Stimulated activated CD8-positive, alpha-beta memory T cell treated with anti-CD3 and anti-CD28 coated beads, Interleukin-15, amount 100 ng/mL, for 4 hours (primary cell): ENCODE data around the gene CNTNAP3B.
"Not testable (repeated sequence)": the region's sequence is repeated elsewhere in the genome, so short reads cannot be mapped to it uniquely, and the experiment has no call there.

Source experiments
- DNase-seq, 2 donors: peaks; one replicate each; pipeline ENCODE4 v3.0.0-alpha.2; 2020; ENCODE audit warnings: low read depth in 2 of 2

The CNTNAP3B gene

DNA sequence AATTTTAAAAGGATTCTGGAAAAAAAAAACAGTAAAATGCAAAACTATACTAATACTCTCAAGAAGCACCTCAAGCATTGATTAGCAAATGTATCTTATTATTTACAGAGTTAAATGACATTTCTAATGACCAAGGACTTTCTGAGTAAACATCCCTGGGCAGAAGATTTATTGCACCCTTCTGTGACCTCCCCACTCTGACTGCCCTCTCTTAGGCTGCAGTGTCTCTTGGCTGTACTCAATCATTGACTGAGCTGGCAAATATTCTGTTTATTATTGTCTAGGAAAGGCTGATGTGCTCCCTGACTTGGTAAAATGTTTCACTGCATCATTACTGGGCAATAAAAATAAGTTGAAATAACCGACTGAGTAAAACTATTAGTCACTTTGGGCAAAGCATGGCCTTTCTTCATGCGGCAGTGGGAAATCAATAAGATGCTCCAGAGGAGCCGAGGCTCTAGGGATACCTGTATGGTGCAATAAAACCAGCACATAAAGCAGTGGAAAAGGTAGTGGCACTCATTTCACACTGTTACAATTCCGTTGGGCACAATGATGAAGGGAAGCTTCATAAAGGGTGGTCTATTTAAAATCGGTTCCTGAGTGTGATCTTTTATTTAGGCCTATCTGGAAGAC is 151.1 kb downstream of the CNTNAP3B start:
- DNase-seq, result not testable (repeated sequence)

DNA sequence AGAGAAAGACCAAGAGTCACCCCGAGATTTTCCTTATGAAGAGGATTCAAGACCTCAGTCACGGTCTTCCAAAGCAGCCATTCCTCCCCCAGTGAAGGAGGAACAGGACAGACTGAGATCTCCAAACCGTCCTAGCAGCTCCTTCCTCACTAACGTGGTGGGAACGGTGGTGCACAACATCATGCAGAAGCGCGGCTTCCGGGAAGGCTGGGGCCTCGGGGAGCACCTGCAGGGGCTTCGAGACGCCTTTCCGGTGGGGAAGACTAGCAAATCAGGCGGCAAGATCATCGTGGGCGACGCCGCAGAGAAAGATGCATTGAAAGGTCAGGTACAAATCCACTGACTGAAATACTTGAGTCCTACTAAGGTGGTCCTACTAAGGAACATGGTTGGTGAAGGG is 154.3 kb downstream of the CNTNAP3B start:
- DNase-seq, result not testable (repeated sequence)

DNA sequence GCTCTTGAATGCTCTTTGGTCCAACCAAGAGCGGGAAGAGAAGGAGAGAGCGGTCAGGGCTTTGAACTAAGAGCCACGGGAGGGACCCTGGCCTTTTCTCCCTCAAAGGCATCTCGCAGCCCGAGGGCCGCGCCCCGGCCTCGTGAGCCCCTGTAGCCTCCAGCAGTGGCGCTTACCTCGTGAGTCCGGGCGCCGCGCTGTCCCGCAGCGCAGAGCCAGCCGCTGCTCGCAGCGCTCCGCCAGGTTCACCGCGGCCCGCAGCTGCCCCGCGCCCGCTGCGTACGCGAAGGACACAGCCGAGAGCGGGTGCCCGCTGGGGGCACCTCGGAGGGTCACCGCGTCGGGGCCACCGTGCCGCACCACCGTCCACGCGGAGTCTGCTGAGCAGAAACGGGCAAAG is 176.2 kb downstream of the CNTNAP3B start:
- DNase-seq, result not testable (repeated sequence)

DNA sequence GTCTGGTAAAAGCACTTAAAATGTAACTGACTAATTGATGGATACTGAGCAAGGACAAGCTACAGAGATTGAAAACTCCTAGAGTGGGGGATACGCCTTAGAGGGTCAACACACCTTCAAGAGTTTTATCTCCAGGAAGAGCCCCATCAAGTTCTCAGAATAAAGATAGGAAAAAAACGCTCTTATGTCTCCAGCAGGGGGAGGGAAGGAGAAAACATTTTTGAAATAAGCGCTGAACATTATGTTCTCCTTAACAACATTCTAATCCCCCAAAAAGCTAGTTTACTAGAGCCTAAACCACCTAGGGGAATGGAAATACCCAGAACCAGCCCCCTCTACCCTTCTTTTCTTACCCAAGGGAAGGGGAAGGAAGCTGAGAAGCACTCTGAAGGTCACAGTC is 187.5 kb downstream of the CNTNAP3B start:
- DNase-seq, result not testable (repeated sequence)

DNA sequence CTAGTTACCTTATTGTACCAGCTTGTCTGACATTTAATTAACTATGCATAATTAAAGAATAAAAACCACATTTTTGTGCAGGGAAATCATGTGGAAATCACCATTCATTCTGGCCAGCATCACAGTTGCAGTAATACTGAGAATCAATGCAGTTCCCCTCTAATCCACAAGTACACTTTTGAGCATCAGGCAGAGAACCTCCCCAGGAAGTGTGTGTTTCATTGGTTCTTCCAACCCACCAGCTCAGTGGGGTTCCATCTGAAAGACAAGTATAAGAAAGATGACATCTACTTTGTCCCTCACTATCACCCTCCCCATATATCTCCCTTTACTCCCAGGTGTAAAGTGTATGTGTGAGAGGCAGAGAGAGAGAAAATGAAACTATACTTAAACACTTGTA is 191.1 kb downstream of the CNTNAP3B start:
- not testable (repeated sequence) for DNase-seq

DNA sequence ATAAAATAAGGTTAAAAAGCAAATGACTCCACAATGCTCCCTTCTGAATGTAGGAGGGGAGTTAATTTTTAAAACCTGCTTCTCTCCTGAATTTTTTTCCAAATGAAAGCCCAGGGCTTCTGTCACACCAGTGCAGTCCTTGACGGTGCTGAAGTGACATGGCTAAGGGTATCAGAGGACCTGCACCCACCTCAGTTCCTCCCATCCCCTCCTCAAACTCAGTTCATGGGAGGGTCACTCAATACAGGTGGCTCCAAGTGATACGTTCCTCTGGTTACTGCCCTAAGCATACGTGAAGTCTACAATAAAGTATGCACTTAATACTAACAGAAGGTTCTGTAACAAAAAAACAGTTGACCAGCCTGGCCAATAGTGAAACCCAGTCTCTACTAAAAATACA is 193.5 kb downstream of the CNTNAP3B start:
- not testable (repeated sequence) for DNase-seq

DNA sequence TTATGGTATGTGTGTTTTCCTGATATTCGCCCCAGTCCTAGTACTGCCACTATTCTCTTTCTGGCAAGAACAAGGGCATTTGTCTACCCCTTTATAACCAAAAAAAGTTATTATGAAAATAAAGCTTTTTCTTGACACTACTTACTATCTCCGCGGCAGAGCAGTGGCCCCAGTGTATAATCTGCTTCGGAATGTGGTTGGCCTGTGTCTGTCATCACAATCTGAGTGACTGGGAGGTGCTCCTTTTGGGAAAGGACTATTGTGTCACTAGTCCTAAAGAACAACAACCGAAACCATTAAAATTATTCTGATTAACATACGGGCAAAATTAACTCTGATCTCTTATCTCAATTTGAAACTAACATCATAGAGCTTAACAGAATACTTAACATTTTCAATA is 200.1 kb downstream of the CNTNAP3B start:
- not testable (repeated sequence) for DNase-seq

DNA sequence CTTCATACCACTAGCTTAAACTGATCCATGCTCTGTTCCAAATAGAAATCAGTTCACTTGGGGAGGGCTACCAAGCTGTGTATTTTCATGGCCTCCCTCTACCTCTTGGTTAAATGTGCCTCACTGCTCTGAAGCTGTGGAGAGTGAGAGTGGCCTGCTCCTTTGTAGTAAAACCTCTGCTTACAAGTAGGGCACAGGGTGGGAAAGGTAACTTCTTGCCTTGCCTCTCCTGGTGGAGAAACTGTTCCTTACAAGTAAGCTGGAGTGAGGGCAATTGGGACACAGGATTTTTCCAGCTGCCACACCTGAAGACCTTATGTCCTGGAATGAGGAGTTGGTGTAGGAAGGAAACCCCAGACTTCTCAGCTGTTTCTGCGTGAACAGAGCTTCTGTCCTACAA is 211.9 kb downstream of the CNTNAP3B start:
- DNase-seq, result not testable (repeated sequence)

DNA sequence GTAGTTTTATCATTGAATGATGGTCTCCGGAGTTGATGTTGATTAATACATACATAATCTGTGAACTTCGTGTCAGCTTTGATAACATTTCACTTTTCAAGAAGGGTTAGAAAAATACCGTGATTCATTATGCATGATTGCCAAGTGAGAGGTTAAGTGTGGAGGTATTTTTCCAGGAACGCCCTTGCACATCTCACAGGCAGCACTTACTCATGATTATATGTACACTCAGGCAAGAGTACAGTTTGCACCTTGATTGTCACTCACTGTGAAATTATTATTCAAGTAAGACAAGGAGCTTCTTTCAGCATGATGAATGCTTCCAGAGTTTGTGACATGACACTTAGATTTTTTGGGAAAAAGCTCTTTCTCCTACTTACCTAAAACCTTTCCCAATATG is 223.7 kb downstream of the CNTNAP3B start:
- not testable (repeated sequence) for DNase-seq

DNA sequence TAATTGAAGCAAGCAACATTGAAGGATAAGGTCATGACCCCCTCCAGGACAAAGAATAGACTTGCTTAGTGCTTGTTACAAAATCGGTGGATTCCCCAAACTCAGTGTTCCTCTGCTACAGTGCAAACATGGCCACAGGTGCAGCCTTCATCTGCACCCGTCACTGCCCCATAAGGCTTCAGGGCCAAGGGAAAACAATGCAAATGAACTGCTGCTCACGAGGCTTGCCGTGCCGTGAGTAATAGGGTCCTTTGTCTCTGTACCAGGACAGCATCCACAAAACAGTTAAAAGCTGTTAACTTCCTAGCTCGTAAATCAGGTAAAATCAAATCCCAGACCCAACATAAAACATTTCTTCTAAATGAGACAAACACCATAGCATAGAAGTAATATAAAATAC is 226.5 kb downstream of the CNTNAP3B start:
- not testable (repeated sequence) for DNase-seq

DNA sequence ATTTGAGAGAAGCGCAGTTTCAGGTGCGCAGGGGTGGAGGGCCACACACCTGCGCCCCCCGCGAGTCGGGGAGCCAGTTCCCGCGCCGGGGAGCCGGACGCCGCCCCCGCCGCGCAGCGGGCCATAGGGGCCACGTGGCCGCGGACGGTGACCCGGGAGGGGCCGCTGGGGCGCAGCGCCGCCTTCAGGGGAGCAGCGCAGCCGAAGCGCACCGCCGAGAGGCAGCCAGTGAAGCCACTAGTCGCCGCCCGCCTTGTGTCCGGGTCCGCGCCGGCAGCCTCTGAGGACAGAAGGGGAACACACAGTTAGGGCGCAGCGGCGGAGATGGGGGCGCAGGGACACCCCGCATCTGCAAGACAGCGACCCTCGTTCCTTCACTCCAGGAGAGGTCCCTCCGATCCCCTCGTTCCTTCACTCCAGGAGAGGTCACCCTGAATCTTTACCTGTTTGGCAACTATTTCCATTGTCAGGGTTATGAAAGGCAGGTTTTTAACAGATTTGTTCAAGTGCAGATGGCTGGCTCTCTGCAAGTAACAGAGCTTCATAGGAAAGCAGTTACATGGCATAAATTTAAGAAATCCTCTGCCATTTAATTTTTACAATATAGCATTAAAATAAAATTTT is 230.4 kb downstream of the CNTNAP3B start:
- not testable (repeated sequence) for DNase-seq

DNA sequence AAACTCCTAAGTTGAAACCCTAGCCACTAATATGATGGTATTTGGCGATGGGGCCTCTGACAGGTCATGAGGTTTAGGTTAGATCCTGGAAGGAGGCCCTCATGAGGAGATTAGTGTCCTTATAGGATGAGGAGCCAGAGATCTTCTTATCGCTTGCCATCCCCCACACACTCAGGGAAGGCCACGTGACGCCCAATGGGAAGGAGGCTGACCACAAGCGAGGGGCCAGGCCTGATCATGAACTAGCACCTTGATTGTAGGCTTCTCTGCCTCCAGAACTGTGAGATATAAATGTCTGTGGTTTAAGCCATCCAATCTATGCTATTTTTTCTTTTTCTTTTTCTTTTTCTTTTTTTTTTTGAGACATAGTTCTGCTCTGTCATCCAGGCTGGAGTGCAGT is 254.7 kb downstream of the CNTNAP3B start:
- not testable (repeated sequence) for DNase-seq

DNA sequence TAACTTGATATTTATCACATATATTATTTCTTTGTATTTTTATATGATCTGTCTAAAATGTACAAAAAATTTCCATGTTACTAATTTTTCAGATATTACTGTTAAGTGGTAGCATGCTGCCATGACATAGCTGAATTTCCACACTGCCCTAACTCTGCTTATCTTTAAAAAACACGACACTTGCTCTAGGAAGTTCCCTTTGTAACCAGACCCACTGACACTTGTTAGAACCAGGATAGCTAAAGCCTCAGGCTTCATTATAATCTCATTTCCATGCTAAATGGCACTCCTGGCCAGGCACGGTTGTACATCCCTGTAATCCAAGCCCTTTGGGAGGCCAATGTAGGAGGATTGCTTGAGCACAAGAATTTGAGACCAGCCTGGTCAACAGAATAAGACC is 273.8 kb downstream of the CNTNAP3B start:
- DNase-seq, result not testable (repeated sequence)

DNA sequence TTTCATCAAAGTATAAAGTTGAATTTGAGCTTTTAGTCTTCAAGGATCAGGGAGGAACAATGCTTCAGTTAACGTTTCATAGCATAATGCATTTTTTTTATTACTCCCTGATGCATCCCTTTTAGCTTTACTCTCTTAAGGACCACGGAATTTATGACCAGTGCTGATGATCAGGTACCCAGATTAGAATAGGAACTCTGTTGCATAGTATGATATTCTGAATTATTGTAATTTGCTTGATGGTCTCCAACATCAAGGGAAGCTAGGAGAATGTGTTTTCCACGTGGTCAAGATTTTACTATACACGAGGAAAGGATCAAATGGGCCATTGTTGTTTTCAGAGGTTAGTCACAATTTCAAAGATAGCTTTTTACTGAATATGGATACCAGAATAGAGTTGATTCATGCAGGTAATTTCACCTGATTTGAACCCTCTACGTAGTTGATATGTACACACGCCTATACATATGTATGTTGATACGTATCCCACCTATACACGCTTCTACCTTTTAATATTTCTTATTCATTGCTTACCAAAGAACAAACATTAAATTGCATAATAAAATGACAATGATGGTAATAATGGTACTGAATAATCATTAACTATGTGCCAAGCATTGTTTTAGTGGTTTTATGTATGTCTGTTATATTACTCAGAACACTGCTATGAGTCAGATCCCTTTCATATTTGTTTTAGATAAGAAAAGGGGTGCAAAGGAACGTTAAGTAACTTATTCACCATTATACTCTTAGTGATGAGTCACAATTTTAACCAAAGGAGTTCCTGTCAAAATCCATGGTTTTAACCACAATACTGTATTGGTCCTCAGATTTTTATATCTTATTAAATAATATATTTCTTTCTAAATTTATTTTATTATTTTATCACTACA is 277.1 kb downstream of the CNTNAP3B start:
- DNase-seq, result not testable (repeated sequence)

DNA sequence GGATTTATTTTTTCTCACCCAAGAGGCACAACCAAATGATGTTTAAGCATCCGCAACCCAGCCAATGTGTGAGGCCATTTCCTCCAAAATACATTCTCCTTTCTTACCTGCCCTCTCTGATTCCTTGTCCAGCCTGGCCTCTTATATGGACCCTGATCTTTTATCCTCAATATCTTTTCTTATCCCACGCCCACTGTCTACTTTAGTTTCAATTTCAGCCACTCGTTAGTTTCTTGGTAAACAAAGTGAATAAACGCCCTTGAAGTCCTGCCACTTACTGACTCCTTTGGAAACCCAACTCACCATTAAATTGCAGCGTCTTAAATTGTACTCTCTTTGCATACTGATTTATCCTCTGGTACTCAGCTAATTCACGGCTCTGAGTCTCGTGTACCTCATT is 281.4 kb downstream of the CNTNAP3B start:
- DNase-seq, result not testable (repeated sequence)
